ENCODE results near the gene ACOXL. TPM values are rescaled to one million over a fixed set of nuclear protein-coding genes. Genes with fewer than 3 reads are reported as not detected.

Gene ACOXL
- total RNA-seq, 2 donors from 2014 or later, result not detected

DNA sequence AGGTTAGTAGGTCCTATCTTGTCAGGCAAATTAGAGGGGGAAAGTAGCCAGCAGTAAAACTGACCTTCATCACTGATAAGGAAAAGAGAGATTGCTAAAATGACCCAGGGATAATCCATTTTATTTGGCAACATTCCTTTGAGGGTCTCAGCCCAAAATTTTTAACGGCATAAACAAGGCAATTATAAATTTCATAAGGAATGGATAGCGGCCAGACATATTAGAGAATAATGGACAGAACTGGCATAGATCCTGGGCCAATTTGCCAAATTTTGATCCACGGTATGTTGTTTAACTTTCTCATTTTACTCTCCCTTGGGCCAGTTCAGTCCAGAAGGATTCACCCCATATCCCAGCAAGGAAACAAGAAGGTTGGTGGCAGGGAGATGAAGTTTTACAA is 217.9 kb downstream of the ACOXL start:
- Histone ChIP-seq H3K9me3 (no peaks in the 10 kb centered on the region), H3K36me3 (no peaks in the 10 kb centered on the region), H3K4me3 (no peak overlapping the region), H3K4me1 (ENCODE audit: control insufficient read depth in 1 of 2, low read depth in 2 of 2) (no peaks in the 10 kb centered on the region), H3K27me3 (replicated peaks; ENCODE audit: insufficient read depth) (no peaks in the 10 kb centered on the region), H3K27ac (no peak overlapping the region)
- no peak for DNase-seq (ENCODE audit: low spot score)
- TF ChIP-seq, protein P1, sequence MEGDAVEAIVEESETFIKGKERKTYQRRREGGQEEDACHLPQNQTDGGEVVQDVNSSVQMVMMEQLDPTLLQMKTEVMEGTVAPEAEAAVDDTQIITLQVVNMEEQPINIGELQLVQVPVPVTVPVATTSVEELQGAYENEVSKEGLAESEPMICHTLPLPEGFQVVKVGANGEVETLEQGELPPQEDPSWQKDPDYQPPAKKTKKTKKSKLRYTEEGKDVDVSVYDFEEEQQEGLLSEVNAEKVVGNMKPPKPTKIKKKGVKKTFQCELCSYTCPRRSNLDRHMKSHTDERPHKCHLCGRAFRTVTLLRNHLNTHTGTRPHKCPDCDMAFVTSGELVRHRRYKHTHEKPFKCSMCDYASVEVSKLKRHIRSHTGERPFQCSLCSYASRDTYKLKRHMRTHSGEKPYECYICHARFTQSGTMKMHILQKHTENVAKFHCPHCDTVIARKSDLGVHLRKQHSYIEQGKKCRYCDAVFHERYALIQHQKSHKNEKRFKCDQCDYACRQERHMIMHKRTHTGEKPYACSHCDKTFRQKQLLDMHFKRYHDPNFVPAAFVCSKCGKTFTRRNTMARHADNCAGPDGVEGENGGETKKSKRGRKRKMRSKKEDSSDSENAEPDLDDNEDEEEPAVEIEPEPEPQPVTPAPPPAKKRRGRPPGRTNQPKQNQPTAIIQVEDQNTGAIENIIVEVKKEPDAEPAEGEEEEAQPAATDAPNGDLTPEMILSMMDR (IDR thresholded peaks at IDR 0.05), result no peak
- no peak for ATAC-seq (ENCODE audit: insufficient number of reproducible peaks, low FRiP score, low read depth)

DNA sequence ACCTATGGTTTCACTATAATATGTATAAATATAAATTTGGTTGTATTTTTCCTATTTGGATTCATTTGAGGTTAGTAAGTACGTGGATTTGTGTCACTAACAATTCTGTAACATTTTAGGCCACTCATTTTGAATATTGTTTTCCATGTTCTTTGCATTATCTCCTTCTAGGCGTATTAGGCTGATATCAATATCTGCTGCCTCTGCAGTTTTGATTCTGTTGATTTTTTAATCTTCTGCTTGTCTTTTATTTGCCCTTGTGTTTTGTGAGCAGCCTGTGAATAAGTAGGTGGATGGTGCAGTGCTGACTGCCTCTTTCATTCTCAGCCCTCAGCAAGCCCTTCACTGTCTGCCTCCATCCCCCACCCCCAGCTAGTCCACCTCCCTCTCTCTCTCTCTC is 222.7 kb downstream of the ACOXL start:
- no peak for ATAC-seq (ENCODE audit: insufficient number of reproducible peaks, low FRiP score, low read depth)
- H3K4me1 ChIP-seq (ENCODE audit: control insufficient read depth in 1 of 2, low read depth in 2 of 2), result no peaks in the 10 kb centered on the region
- H3K36me3 ChIP-seq, result no peaks in the 10 kb centered on the region
- DNase-seq (ENCODE audit: low spot score), result no peak
- H3K9me3 ChIP-seq, result no peaks in the 10 kb centered on the region
- no peaks in the 10 kb centered on the region for H3K27me3 ChIP-seq (replicated peaks; ENCODE audit: insufficient read depth)
- no peak overlapping the region for H3K27ac ChIP-seq
- no peak overlapping the region for H3K4me3 ChIP-seq
- TF ChIP-seq, protein P1 (IDR thresholded peaks at IDR 0.05), result no peak

DNA sequence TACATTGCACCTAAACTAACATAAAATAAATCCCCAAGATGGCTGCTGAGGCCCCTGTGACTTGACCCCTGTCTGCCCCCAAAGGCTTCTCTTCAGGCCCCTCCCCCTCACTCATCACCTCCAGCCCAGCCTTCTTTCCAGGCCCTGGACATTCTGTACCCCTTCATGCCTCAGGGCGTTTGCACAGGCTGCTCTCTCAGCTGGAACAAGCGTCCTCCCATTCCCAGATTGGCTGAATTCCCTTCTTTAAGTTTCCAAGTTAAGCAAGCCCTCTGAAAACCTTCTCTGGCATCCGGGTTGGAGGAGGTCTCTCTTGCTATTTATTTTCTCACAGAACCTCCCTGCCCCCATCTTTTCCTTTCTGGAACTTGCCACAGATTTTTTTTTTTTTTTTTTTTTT is 223.2 kb downstream of the ACOXL start:
- Histone ChIP-seq H3K4me1 (ENCODE audit: control insufficient read depth in 1 of 2, low read depth in 2 of 2) (no peaks in the 10 kb centered on the region), H3K36me3 (no peaks in the 10 kb centered on the region), H3K4me3 (no peak overlapping the region), H3K27ac (no peak overlapping the region), H3K9me3 (no peaks in the 10 kb centered on the region), H3K27me3 (replicated peaks; ENCODE audit: insufficient read depth) (no peaks in the 10 kb centered on the region)
- TF ChIP-seq, protein P1 (IDR thresholded peaks at IDR 0.05), result no peak
- no peak for ATAC-seq (ENCODE audit: insufficient number of reproducible peaks, low FRiP score, low read depth)
- no peak for DNase-seq (ENCODE audit: low spot score)

DNA sequence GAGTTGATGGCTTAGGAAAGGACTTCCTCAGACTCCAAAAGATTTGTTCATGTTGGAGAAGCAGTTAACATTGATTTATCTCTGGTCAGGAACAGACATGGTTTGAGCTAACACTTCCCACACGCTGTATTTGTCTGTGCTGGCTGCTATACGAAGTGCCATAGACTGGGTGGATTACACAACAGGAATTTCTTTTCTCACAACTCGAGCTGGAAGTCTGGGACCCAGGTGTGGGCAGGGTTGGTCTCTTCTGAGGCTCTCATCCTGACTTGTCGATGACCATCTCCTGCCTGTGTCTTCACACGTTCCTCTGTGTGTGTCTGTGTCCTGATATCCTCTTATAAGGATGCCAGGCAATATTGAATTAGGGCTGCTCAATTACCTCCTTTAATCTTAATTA is 224.9 kb downstream of the ACOXL start:
- Histone ChIP-seq H3K9me3 (no peaks in the 10 kb centered on the region), H3K36me3 (no peaks in the 10 kb centered on the region), H3K27me3 (replicated peaks; ENCODE audit: insufficient read depth) (no peaks in the 10 kb centered on the region), H3K4me3 (no peak overlapping the region), H3K4me1 (ENCODE audit: control insufficient read depth in 1 of 2, low read depth in 2 of 2) (no peaks in the 10 kb centered on the region), H3K27ac (no peak overlapping the region)
- TF ChIP-seq, protein P1 (IDR thresholded peaks at IDR 0.05), result no peak
- DNase-seq (ENCODE audit: low spot score) (no peak), ATAC-seq (ENCODE audit: insufficient number of reproducible peaks, low FRiP score, low read depth) (no peak)

DNA sequence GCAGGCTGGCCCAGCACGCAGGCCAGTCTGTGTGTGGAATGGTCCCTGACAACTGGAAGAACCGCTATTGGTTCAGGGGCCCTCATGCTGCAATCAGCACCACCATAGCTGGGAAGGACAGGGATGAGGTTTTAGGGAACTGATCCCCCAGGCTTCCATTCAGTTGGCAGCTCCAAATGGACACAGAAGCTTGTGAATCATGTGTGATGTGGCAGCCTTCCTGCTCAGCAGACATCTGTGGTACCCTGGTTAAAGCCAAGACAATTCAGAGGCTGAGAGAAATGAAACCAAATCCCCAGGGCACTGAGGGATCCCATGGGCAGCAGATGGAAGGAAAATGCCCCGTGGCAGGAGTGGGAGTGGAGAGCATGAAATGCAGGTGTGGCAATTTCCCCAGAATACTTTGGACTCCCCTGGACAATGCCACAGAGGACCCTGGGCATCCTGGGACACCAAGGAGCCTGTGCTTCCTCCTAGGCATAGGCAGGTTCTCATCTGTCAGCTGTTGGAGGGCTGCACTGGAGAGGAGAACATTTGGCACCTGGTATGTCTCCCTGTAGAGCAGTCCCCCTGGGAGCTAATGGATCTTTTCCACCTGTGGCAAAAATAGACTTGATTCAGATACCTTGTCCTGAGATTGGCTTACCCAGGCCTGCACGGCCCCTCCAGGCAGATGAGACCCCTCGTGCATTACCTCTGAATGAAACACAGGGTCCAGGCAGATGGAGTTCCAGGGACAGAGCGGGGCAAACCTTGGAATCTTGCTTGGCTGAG is 226.2 kb downstream of the ACOXL start:
- Histone ChIP-seq H3K4me1 (ENCODE audit: control insufficient read depth in 1 of 2, low read depth in 2 of 2) (no peaks in the 10 kb centered on the region), H3K27me3 (replicated peaks; ENCODE audit: insufficient read depth) (no peaks in the 10 kb centered on the region), H3K27ac (no peak overlapping the region), H3K4me3 (no peak overlapping the region), H3K9me3 (no peaks in the 10 kb centered on the region), H3K36me3 (no peaks in the 10 kb centered on the region)
- TF ChIP-seq, protein P1 (IDR thresholded peaks at IDR 0.05), result no peak
- DNase-seq (ENCODE audit: low spot score), result no peak
- no peak for ATAC-seq (ENCODE audit: insufficient number of reproducible peaks, low FRiP score, low read depth)

All from thoracic aorta (tissue), 2 donors.